ENCODE measurements around the gene SUGP1.

The SUGP1 gene

GRCh38 chr19:19341026-19341425 is 20.7 kb upstream of the SUGP1 start:
- DNase-seq = no peak

GRCh38 chr19:19338082-19338481 is 17.8 kb upstream of the SUGP1 start:
- no peak for DNase-seq

DNA sequence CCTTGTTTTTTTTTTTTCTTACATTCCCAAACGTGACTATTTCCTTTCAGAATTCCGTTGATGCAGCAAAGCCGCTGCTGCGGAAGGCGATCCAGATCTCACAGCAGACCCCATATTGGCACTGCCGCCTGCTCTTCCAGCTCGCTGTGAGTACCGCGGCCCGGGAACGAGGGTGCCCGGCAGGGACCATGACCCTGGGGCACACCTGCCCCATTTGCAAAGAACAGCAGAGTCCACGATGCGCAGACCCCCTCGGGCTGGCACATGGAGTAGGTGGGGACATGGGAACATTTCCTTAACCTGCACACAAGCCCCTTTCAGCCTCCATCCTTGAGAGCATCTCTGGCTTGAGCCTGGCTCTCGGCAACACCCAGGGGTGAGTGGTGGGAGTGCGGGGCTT is 16.8 kb upstream of the SUGP1 start:
- no peak for DNase-seq

DNA sequence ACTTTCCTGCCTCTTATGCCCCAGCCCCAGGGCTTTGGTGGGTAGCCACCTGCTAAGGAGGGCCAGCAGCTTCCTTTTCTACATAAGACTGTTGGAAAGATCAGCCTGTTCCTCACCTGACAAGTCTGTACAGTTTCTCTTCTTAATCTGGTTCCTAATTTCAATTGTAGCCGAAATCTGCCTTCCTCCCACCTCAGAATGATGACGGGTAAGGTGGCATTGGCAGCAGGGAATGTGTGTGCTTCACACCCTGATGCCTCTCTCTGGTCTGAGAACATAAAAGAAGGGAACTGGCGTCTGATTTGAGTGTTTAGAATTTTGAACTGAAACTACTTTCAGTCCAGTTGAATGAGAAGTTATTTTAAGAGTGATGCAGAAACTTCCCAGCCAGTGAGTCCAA is 16.3 kb upstream of the SUGP1 start:
- DNase-seq = no peak

DNA sequence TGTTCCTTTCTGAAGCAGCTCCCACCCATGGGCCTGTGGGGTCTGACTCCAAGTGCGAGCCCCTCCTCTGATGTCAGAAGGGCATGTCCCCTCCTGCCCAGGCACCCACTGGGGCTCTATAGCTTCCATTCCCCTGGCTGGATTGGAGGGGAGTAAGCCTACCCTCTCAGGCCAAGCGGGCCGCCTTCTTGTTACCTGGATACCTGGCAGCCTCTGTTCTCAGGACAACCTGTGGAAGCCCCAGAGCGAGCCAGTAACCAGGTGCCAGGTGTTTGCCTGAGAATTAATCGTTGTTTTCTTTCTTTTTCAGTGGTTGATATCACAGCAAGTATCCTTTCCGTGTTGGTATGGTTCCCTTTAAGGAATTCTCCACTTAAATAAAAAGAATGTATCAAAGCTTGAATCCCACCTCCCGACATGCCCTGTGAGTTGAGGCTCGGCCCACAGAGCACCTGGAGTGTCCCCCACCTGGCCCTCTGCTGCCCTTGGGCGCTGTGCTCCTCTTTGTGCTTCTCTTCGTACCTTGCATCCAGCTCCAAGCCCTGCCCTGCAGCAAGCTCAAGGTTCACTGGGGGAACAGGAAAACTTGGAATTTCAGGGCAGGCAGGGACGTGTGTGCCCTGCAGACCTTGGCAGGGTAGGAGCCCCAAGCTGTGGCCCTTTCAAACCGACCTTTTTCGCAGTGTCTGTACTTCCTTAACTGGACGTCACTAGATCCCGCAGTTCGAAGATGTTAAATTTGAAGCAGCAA is 15.3 kb upstream of the SUGP1 start:
- DNase-seq = no peak

GRCh38 chr19:19334989-19335344 is 14.7 kb upstream of the SUGP1 start:
- DNase-seq = no peak

- DNase-seq = no peak
These were observed 14.0 kb upstream of the SUGP1 start for GRCh38 chr19:19334063-19334988.

DNA sequence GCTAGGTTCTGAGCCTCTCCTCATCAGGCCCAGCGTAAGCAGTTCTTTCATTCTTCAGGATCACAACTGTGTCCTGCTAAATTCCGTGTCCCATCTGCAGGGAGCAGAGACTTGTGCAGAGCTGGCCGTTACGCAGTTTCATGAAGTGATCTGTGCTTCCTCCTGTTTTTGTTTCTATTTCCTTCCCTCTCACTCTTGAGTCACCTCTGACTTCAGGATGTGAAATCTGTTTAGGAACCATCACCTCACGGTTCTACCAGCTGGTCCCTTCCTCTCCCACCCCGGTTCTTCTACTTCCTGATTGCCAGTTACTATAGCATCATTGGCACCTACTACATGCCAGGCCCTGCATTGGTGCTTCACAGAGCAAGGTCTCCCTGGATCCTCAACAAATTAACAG is 8.8 kb upstream of the SUGP1 start:
- no peak for DNase-seq

DNA sequence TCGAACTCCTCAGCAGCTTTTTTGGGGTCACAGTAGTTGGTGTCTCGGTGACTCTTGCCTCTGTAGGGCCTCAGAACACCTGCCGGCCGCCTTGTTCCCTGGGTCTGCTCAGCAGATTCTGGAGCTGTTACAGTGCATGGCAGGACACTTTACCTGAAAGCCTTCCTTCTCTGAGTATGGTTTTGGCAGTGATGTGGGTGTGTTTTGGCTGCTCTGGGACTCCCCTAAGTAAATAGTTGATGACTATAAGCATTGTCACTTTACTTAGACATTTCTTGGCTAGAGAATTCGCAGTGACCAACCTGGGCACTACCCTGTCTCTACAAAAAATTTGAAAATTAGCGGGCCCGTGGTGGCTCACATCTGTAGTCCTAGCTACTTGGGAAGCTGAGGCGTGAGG is 7.4 kb upstream of the SUGP1 start:
- DNase-seq = no peak

- no peak for DNase-seq
These were observed 3.9 kb upstream of the SUGP1 start for GRCh38 chr19:19324059-19324770.

GRCh38 chr19:19321141-19321577 is 850 bp upstream of the SUGP1 start:
- DNase-seq = no peak

GRCh38 chr19:19319732-19320360 is 463 bp downstream of the SUGP1 start:
- DNase-seq = no peak

DNA sequence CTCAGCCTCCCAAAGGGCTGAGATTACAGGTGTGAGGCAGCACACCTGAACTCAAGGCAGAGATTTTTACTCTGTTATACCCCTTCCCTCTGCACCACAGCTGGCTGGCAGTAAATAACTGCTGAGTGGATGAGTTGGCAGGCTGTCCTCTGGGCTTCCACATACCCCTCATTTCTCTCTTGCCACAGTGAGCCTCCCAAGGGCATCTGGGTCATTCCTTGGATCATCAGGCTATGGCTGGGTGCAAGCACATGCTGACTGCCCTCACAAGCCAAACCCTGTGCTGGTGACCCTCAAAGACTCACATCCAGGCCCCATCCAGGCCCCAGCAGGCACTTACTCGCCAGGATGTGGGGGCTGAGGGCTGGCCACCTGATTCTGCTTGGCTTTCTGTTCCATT is 4.2 kb downstream of the SUGP1 start:
- no peak for DNase-seq

DNA sequence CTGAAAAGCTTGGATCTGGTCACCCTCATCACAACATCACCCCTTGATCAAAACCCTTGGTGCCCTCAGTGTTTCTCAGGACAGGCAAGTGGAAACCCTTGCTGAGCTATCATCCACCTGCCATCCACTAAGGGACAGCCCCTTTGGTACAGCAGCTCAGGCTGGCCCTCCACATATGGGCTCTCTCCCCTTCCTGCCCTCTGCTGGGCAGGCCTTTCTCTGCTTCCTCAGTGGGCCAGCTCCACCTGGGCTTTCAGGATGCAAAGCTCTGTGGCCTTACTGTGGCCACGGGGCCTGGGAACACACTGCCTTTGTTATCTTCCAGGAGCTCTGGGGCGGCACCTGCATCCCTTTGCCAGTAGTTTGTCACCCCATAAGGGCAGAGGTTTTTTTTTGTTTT is 4.9 kb downstream of the SUGP1 start:
- no peak for DNase-seq

DNA sequence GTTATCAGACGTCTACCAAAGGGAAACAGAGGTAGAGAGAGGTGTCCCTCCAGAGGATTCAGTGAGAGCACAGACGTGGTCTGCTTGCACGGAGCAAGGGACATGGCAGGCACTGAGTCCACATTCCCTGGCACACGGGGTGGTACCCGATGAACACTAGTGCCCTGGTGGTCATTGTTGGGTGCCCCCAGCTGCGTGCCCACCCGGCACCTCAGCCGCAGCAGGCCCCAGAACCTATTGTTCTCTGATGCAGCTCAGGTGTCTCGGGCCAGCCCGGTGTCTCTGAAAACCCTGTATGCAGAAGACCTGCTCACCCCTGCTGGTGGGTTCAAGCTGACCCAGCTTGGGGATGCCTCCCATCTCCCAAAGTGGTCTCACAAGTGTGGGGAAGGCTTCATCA is 11.9 kb downstream of the SUGP1 start:
- DNase-seq = no peak

DNA sequence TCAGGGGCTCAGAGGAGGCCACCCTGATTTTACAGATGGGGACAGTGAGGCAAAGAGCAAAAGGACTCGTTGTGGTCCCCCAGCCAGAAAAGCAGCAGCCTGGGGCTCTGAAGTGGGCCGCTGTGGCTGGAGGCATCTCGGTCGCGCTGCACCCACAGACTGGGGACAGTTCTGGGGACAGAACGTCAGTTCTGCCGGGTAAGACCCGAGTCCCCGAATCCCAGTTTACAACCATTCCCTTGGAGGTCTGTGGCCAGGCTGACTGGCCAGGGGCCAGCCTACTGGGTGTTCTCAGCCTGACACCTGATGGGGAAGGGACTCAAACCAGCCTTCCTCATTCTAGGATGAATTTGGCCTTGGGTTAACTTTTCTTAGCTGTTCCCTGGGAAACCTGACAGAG is 14.1 kb downstream of the SUGP1 start:
- no peak for DNase-seq

DNA sequence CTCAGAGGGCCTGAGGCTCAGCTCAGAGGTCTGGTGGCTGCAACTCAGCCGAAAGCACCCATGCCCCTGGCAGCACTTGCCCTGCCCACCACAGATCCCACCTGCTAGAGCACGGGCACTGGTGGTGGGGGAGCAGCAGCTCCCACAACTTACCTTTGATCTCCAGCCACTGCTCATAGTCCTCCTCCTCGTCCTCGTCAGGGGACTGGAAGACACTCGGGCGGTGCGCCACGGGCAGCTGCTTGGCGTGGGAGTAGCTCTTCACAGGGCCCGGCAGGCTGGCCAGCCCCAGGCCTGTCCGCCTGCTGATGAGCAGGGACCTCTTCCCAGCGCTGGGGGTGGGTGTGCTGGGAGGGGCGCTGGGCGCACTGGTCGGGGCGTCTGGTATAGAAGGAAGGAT is 14.6 kb downstream of the SUGP1 start:
- DNase-seq = no peak

DNA sequence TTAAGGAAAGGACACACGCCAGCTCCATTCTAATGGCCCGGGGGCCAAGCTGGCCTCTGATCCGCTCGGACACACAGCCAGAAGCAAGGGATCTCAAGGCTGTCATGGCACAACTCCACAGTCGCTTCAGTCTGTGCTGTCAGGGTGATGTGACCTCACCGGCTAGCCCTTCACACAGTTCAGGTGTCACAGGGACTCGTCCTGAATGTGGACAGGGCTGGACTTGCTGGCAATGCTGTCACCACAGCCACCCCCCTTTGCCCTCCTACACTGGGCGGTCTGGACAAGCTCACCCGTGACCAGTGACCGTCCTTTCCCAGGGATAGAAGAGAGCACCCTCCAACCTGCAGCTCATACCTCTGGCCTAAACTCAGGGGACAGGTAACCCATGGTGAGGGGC is 15.2 kb downstream of the SUGP1 start:
- no peak for DNase-seq

- no peak for DNase-seq
These were observed 15.9 kb downstream of the SUGP1 start for GRCh38 chr19:19304186-19304965.

DNA sequence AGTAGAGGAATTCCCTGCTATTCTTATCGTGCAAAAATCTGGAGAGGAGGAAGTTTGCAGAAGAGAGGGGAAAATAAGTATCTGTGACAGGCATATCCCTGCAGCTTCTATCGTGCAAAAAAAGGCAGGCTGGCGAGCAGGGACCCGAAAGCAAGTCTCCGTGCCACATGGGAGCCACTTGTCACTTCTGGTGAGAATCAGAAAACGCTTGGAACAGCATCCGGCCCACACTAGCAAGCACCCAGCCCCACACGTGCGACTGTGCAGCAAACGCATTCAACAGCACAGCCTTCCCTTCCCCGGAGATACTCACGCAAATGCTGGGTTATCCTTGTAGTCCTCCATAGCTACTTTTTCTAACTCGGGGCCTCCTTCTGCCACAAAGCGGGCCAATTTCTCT is 16.9 kb downstream of the SUGP1 start:
- DNase-seq = no peak

DNA sequence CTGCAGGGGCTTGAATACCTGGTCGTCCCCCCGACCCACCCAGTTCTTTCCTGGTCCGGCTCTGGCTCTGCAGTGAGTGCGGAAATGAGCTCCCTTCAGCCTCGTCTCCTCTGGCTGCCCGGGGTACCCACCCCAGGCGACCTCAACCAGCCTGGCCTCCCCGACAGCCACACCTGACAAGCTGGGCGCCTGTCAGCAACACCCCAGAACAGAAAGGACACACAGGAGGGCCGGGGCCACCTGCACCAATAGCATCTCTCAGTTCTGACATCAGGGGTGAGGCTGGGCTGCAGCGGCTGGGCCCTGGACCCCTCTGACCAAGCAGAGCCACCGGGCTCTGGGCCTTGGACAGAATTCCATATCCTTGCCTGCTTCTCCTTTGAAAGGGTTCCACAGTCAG is 19.7 kb downstream of the SUGP1 start:
- DNase-seq = no peak

- DNase-seq = no peak
These were observed 22.6 kb downstream of the SUGP1 start for GRCh38 chr19:19297759-19298158.

Measured in DMS79 (cell line).